BLaER1 (cell line): ENCODE measurements around the gene EEA1.

Experiments used
- H3K27ac ChIP-seq: shearing (Covaris generic); formaldehyde crosslinking; 2 replicates; pipeline ENCODE4 v1.8.1; 2022
- H3K27me3 ChIP-seq: shearing (Covaris generic); formaldehyde crosslinking; 2 replicates; pipeline ENCODE4 v1.8.1; 2022
- H3K36me3 ChIP-seq: shearing (Covaris generic); formaldehyde crosslinking; 2 replicates; pipeline ENCODE4 v1.8.1; 2022
- H3K4me1 ChIP-seq: shearing (Covaris generic); formaldehyde crosslinking; 2 replicates; pipeline ENCODE4 v1.8.1; 2022
- H3K4me2 ChIP-seq: shearing (Covaris generic); formaldehyde crosslinking; 2 replicates; pipeline ENCODE4 v1.8.1; 2022
- H3K4me3 ChIP-seq: shearing (Covaris generic); formaldehyde crosslinking; 2 replicates; pipeline ENCODE4 v1.8.1; 2022
- H3K9ac ChIP-seq: shearing (Covaris generic); formaldehyde crosslinking; 2 replicates; pipeline ENCODE4 v1.8.1; 2022
- H3K9me3 ChIP-seq: shearing (Covaris generic); formaldehyde crosslinking; 2 replicates; pipeline ENCODE4 v1.8.1; 2022
- H4K20me1 ChIP-seq: shearing (Covaris generic); formaldehyde crosslinking; 2 replicates; pipeline ENCODE4 v1.8.1; 2022
- Cebpa-rat ChIP-seq: shearing (Covaris generic); IDR thresholded peaks from 2 replicates; pipeline ENCODE4 v1.8.1; 2022

The EEA1 gene

DNA sequence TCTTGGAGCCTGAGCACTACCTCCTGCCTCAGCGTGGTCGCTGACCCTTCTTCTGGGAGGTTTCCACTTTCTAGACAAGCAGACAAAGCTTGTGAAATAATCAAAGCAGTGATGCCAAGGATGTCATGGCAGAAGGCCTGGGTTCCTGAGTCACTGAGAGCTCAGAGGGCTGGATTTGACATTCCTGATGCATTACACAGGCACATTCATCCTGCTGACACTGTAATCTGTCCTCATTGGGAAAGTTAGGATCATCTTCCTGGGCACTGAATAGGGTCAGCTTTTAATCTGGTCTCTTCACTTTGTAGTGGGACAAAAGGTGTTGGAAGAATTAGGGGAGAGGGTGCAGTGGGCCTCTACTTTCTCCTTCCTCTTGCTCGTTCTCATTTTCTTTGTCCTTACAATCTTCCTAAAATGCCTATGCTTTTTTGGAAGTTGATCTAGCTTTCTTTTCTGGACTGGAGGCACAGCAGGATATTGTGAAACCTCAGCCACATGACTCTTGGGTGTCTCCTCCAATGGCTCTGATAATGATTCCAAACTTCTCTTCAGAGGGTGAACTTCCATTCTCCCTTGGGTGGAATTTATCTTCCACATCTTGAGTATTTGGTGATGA, 29.6 kb downstream of the EEA1 start:
- Histone ChIP-seq H3K27ac (no peak overlapping the region), H3K27me3 (no peaks in the 10 kb centered on the region), H3K4me1 (no peaks in the 10 kb centered on the region), H3K9me3 (peaks cover 36% of the 10 kb centered on the region), H3K4me3 (no peak overlapping the region), H4K20me1 (peaks cover 18% of the 10 kb centered on the region; the same call in 1 of the 2 replicates), H3K4me2 (no peak overlapping the region), H3K36me3 (peaks cover 28% of the 10 kb centered on the region), H3K9ac (no peak overlapping the region)
- no peak for TF ChIP-seq Cebpa-rat

DNA sequence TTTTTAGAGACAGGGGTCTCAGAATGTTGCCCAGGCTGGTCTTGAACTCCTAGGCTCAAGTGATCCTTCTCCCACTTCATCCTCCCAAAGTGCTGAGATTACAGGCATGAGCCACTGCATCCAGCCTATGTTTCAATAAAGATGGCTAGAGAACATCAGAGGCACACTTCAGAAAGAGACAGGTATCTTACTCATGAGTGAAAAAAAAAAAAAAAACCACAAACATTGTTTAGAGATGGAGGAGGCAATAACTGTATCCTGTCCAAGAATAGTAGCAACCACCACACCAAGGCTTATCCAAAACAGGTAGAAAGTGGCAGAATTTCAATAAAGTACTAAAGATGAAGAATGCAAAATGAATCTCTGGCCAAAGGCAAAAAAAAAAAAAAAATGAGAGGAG, 30.3 kb downstream of the EEA1 start:
- Histone ChIP-seq H3K4me2 (no peak overlapping the region), H3K9ac (no peak overlapping the region)

DNA sequence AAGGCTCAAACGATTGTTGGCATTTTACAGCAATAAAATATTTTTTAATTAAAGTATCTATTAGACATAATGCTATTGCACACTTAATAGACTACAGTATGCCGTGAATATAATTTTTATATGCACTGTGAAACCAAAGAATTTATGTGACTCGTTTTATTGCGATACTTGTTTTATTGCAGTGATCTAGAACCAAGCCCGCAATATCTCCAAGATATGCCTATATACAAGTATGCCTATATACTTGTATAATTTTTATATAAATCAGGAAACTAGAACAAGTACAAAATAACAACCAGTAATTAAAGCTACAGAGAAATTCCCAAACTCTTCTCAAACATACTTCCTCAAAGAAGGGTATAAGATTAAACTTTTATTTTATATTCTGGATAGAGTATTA, 31.3 kb downstream of the EEA1 start:
- H3K27me3 ChIP-seq: no peaks in the 10 kb centered on the region
- H4K20me1 ChIP-seq: peaks cover 22% of the 10 kb centered on the region; the same call in 1 of the 2 replicates
- no peaks in the 10 kb centered on the region for H3K4me1 ChIP-seq
- H3K4me3 ChIP-seq: no peak overlapping the region
- H3K27ac ChIP-seq: no peak overlapping the region
- TF ChIP-seq Cebpa-rat: no peak
- H3K36me3 ChIP-seq: peaks cover 22% of the 10 kb centered on the region
- H3K9ac ChIP-seq: no peak overlapping the region
- H3K9me3 ChIP-seq: peaks cover 25% of the 10 kb centered on the region
- H3K4me2 ChIP-seq: no peak overlapping the region

More for the DNA sequence above, 30.3 kb downstream of the EEA1 start:
- peaks cover 28% of the 10 kb centered on the region for H3K36me3 ChIP-seq
- no peak overlapping the region for H3K4me3 ChIP-seq
- H3K27ac ChIP-seq: no peak overlapping the region
- peaks cover 31% of the 10 kb centered on the region for H3K9me3 ChIP-seq
- no peaks in the 10 kb centered on the region for H3K4me1 ChIP-seq
- TF ChIP-seq Cebpa-rat: no peak
- peaks cover 17% of the 10 kb centered on the region; the same call in 1 of the 2 replicates for H4K20me1 ChIP-seq
- no peaks in the 10 kb centered on the region for H3K27me3 ChIP-seq

DNA sequence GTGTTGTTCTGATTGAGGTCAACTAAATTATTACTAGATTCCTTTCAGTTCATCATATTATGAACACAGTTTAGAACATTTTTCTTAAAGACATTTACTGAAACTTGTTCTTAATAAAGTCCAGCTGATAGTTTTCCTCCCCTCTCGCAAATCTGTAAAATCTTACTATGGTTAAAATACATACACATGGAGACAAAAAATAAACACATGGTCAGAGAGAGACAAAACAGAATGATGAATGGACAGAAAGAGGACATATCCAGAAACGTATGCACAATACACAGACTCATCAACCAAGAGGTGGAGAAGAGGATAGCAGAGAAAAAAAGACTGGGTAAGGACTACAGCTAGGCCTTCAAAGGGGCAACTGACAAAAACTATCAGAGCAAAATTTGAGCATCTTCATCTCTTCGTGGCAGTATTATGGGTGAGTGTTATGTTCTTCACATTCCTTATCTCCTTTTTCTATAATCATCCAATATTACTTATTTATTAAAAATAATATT, 38.4 kb downstream of the EEA1 start:
- Histone ChIP-seq H3K27me3 (no peaks in the 10 kb centered on the region), H3K9ac (no peak overlapping the region), H3K4me3 (no peak overlapping the region), H3K9me3 (0 out of 2 replicates have a peak, but pooled peaks cover 5% of the 10 kb centered on the region), H3K36me3 (peaks cover 28% of the 10 kb centered on the region), H3K4me2 (no peak overlapping the region), H3K27ac (no peak overlapping the region), H3K4me1 (no peaks in the 10 kb centered on the region), H4K20me1 (peaks cover 15% of the 10 kb centered on the region)
- TF ChIP-seq Cebpa-rat: no peak

DNA sequence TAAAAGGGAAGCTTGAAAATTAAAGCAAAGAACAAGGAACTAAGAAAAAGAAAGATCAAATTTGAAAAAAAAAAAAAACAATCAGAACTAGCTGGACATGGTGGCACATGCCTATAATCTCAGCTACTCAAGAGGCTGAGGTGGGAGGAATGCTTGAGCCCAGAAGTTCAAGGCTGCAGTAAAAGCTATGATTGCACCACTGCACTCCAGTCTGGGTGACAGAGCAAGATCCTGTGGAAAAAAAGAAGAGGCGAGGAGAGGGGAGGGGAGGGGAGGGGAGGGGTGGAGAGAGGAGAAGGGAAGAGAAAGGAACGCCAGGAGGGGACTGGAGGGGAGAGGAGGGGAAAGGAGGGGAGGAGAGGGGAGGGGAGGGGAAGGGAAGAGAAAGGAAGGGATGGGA, 43.0 kb downstream of the EEA1 start:
- H4K20me1 ChIP-seq: no peaks in the 10 kb centered on the region
- H3K9ac ChIP-seq: no peak overlapping the region
- no peak for TF ChIP-seq Cebpa-rat
- no peak overlapping the region for H3K27ac ChIP-seq
- H3K4me2 ChIP-seq: no peak overlapping the region
- H3K36me3 ChIP-seq: peaks cover 57% of the 10 kb centered on the region
- H3K9me3 ChIP-seq: 0 out of 2 replicates have a peak, but pooled peaks cover 5% of the 10 kb centered on the region
- H3K4me1 ChIP-seq: no peaks in the 10 kb centered on the region
- H3K4me3 ChIP-seq: no peak overlapping the region
- H3K27me3 ChIP-seq: no peaks in the 10 kb centered on the region

DNA sequence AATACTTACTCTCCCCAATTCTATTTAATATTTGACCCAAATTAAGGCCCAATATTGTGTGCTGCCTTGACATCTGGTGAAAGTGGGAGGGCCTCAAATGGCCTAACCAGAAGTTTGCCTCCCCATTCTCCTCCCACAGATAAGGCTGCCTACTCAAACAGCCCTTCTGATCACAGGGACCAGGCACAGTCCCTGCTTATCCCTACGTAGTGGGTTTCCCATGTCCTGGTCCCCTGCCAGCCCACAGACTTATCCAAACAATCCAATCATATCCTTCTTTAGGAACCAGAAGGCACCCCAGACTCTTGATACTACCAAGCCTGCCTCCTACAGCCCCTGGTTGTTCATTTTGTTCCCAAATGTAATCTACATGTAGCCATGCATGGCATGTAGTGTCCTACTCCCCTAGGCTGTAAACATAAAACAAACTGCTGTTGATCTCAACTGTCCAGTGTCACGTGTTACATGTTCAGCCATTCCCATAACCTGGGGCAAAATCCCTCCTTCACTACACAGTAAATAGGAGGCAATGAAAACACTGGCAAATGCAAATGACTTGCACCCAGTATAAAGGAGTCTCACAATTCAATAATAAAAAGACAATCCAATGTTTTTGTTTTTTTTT, 49.3 kb downstream of the EEA1 start:
- Histone ChIP-seq H3K9me3 (no peaks in the 10 kb centered on the region), H4K20me1 (no peaks in the 10 kb centered on the region), H3K27ac (no peak overlapping the region), H3K9ac (no peak overlapping the region), H3K27me3 (no peaks in the 10 kb centered on the region), H3K4me1 (no peaks in the 10 kb centered on the region), H3K4me3 (no peak overlapping the region), H3K36me3 (peaks cover 60% of the 10 kb centered on the region), H3K4me2 (no peak overlapping the region)
- TF ChIP-seq Cebpa-rat: no peak

DNA sequence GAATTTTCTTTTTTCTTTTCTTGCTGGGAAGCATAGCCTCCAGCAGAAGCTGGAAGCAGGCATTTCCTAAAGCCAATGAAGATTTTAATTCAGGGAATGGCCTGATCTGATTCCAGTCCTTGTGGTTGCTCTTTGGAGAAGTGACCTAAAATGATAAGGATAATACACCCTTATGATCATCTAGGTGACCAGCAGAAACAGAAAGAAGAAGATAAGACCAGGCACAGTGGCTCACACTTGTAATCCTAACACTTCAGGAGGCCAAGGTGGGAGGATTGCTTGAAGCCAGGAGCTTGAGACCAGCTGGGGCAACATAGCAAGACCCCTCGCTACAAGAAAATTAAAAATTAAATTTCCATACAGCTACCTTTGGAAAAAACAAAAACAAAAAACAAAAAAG, 51.2 kb downstream of the EEA1 start:
- Histone ChIP-seq H3K36me3 (peaks cover 45% of the 10 kb centered on the region), H3K27me3 (no peaks in the 10 kb centered on the region), H3K4me3 (no peak overlapping the region), H3K9me3 (no peaks in the 10 kb centered on the region), H4K20me1 (no peaks in the 10 kb centered on the region), H3K4me2 (no peak overlapping the region), H3K4me1 (no peaks in the 10 kb centered on the region), H3K9ac (no peak overlapping the region), H3K27ac (no peak overlapping the region)
- TF ChIP-seq Cebpa-rat: no peak

DNA sequence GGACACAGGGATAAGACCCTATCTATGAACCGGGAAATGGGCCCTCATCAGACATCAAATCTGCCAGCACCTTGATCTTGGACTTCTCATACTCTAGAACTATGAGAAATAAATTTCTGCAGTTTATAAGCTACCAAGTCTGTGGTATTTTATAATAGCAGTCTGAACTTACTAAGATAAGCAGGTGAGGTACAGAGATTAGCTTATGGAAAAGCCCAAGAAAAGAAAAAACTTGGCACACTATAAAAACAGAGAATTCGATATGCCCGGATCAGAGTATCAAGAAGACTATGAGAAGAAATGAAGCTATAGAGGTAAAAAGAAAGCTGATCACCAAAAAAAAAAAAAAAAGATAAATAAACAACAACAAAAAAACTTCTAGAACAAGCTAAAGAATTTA, 52.6 kb downstream of the EEA1 start:
- no peak for TF ChIP-seq Cebpa-rat
- Histone ChIP-seq H3K4me3 (no peak overlapping the region), H3K4me2 (no peak overlapping the region), H3K4me1 (peaks cover 5% of the 10 kb centered on the region), H3K27me3 (no peaks in the 10 kb centered on the region), H3K36me3 (peaks cover 33% of the 10 kb centered on the region), H3K27ac (no peak overlapping the region), H3K9me3 (no peaks in the 10 kb centered on the region), H3K9ac (no peak overlapping the region), H4K20me1 (no peaks in the 10 kb centered on the region)

DNA sequence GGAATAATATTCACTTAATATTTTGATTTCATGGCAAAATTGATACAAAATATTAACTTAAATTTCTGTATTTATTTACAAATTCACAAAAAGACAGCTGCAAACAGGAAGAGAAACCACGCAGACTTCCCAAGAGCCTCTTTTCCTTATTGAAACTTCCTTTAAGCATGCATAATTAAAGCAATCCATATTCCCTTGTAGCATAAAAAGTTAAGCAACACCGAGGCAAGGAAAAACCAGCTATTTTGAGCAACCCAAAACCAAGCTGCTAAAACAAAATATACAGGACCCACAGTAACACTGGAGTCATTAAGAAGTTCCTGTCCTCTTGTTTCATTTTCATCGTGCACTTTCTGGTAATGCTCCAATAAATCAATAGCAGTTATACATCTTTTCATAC, 58.0 kb downstream of the EEA1 start:
- Histone ChIP-seq H4K20me1 (no peaks in the 10 kb centered on the region), H3K9ac (no peak overlapping the region), H3K4me1 (peaks cover 14% of the 10 kb centered on the region), H3K4me2 (peak overlapping the region; percentile 57), H3K4me3 (no peak overlapping the region), H3K27me3 (no peaks in the 10 kb centered on the region), H3K9me3 (no peaks in the 10 kb centered on the region), H3K36me3 (0 out of 2 replicates have a peak, but pooled peaks cover 6% of the 10 kb centered on the region), H3K27ac (peak overlapping the region; percentile 26; the same call in 1 of the 2 replicates)
- TF ChIP-seq Cebpa-rat: no peak

DNA sequence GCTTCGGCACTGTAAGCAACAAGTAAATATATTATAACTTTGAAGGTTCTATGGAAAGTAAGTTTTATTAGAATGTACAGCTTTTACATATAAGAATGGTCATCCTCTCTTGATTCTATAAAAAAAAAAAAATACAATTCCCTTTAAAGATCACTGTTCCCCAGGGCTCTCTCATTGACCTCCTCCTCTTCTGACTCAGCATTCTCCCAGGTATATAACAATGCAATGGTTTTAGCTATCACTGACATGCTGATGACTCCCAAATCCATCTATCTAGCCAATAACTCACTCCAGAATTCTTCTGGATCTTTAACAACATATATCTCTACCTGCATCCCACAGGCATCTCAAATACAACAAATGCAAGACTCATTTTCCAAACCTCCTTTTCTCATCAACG, 62.7 kb downstream of the EEA1 start:
- Histone ChIP-seq H3K9me3 (no peaks in the 10 kb centered on the region), H3K9ac (no peak overlapping the region), H3K4me1 (peaks cover 24% of the 10 kb centered on the region), H3K4me2 (no peak overlapping the region), H3K36me3 (peaks cover 17% of the 10 kb centered on the region; the same call in 1 of the 2 replicates), H3K4me3 (no peak overlapping the region), H4K20me1 (no peaks in the 10 kb centered on the region), H3K27me3 (no peaks in the 10 kb centered on the region), H3K27ac (no peak overlapping the region)
- TF ChIP-seq Cebpa-rat: no peak
